Heart right ventricle (tissue), 16 donors: ENCODE results near the gene MOGAT1. TPM values are rescaled to one million over a fixed set of nuclear protein-coding genes. Genes with fewer than 3 reads are reported as not detected.
"Not testable (repeated sequence)": the region's sequence is repeated elsewhere in the genome, so short reads cannot be mapped to it uniquely, and the experiment has no call there.

ENCODE experiments used
- ATAC-seq, 8 donors: fragments of 200-7000 bp; cut with Tn5 transposase; one replicate each; pipeline ENCODE4 v1.9.1; 2020; ENCODE audit warnings: mild to moderate bottlenecking in 8 of 8, moderate library complexity in 8 of 8, moderate number of reproducible peaks in 1 of 8
- DNase-seq, 2 donors: peaks; one replicate each; pipeline ENCODE4 v3.0.0-alpha.2; 2020
- H3K27ac ChIP-seq, 10 donors: fragments of 200-600 bp; sonication (generic) in 2 of 10; one replicate each; pipeline versions ENCODE4 v1.5.0 to v1.8.0; 2020 to 2022; ENCODE audit warnings: mild to moderate bottlenecking in 3 of 10
- H3K27me3 ChIP-seq, 7 donors: fragments of 200-600 bp; one replicate each; pipeline ENCODE4 v1.8.0; 2021 to 2022; ENCODE audit warnings: mild to moderate bottlenecking in 2 of 7
- H3K36me3 ChIP-seq, 9 donors: fragments of 200-600 bp; sonication (generic) in 1 of 9; one replicate each; pipeline versions ENCODE4 v1.5.0 to v1.8.0; 2020 to 2022; ENCODE audit warnings: mild to moderate bottlenecking in 2 of 9
- H3K4me1 ChIP-seq, 9 donors: fragments of 200-600 bp; sonication (generic) in 1 of 9; one replicate each; pipeline versions ENCODE4 v1.5.0 to v1.8.0; 2020 to 2022; ENCODE audit warnings: mild to moderate bottlenecking in 4 of 9
- H3K4me3 ChIP-seq, 10 donors: fragments of 200-600 bp; sonication (generic) in 2 of 10; one replicate each; pipeline versions ENCODE4 v1.5.0 to v1.8.0; 2020 to 2022; ENCODE audit warnings: mild to moderate bottlenecking in 7 of 10, moderate library complexity in 2 of 10
- H3K9me3 ChIP-seq, 11 donors: fragments of 200-600 bp in 10 of 11; sonication (generic) in 2 of 11; one replicate each; pipeline versions ENCODE4 v1.5.0 to v1.8.0; 2013 to 2022; ENCODE audit warnings: mild to moderate bottlenecking in 2 of 11, control low read depth in 1 of 11, moderate library complexity in 1 of 11
- CTCF ChIP-seq, 9 donors: fragments of 200-600 bp; sonication (generic) in 2 of 9; IDR thresholded peaks; one replicate each; pipeline versions ENCODE4 v1.5.0 to v1.8.0; 2021 to 2022; ENCODE audit warnings: antibody characterized with exemption in 9 of 9, mild to moderate bottlenecking in 5 of 9, moderate library complexity in 1 of 9
- WGBS, 2 donors: extraction: QIAGEN DNeasy Blood & Tissue Kit; methylation state at CpG; one replicate each; pipeline ENCODE4 v1.1.7; 2013; ENCODE audit warnings: inconsistent platforms in 1 of 2; 5-methylcytosine and 5-hydroxymethylcytosine counted together
- intact Hi-C, 10 donors: fragments of 100-400 bp; cut with DNase I; formaldehyde crosslinking; loops; one replicate each; pipeline versions ENCODE4 v1.11.1 to v1.14.2; 2022
- polyA plus RNA-seq, 2 donors: library from polyadenylated mRNA; stranded (reverse); fragments of 200-250 nt; gene quantifications; one replicate each; pipeline ENCODE4 v1.2.3, GENCODE V29; 2013
- total RNA-seq, 10 donors: library from RNA; stranded (reverse); fragmentation: NEBNext Ultra II Directional in 3 of 10; extraction: Animal tissue kit (Norgen Biotek cat#: 25700) in 3 of 10; gene quantifications; one replicate each; pipeline versions ENCODE4 v1.2.1 to v1.2.4, GENCODE V29; 2021 to 2023
- donor health status: Arrhythmogenic right ventricular cardiomyopathy.
- donor health status: ischemic (EF 13 %, LVEDD 7.1; RV severe dilation, severe dysfunction).
- donor health status: healthy with polysubstance abuse.
- donor health status: DM: no; HTN: yes; CAD: no.
- donor health status: DM: no; HTN: no; CAD: no.
- donor health status: ischemic (EF 25% LVEDD 6.9; RV normal size, moderate dysfunction).
- donor health status: ischemic (EF 25% LVEDD 5.7; RV mildly dilated, moderate dysfunction).
- donor health status: healthy.
- donor health status: DM: yes; HTN: yes; CAD: no.
- donor health status: Ischemic cardiomyopathy.
- donor health status: ischemic (EF 35%, LVEDD 5.7; RV mildly dilated, moderate dysfunction).
- donor health status: nonischemic (EF 11% LVEDD 7.7; RV severe dilation, severe dysfunction).
- donor health status: DM: yes; HTN: yes; CAD: no.
- donor health status: PGD.
- donor health status: ischemic (EF 29% LVEDD 5.4; RV normal size, mild dysfunction).
- donor health status: nonischemic (EF 23%, LVEDD 6.1; RV moderate dilation, normal function).

MOGAT1 gene
- total and polyA plus RNA-seq, 12 donors = 0.07 to 0.93 (median 0.56) TPM; not detected in 3

GRCh38 chr2:222753251-222753824 is 81.9 kb downstream of the MOGAT1 start:
- intact Hi-C loops = loop anchor here in 2 of 10 donors (2.0 to 5.0 kb wide), 3 partner anchors 39 to 149 kb away; no protein-coding TSS in a partner anchor
- Histone ChIP-seq H3K4me3 (no peak overlapping the region), H3K27me3 (no peaks in the 10 kb centered on the region), H3K4me1 (peaks cover 0 to 31% (median 26%) of the 10 kb centered on the region in 9 donors), H3K36me3 (no peaks in the 10 kb centered on the region), H3K27ac (peak overlapping the region in 7 of 10 donors; percentile 10 to 61 (median 51)), H3K9me3 (no peaks in the 10 kb centered on the region)
- 24 to 29% methylated on average over 2 of the region's 2 CpGs for WGBS, 2 donors
- no peak for TF ChIP-seq CTCF (IDR thresholded peaks at IDR 0.05)
- ATAC-seq (peak; percentile 85 to 98 (median 94)), DNase-seq (peak; percentile 45 to 72)

- no peak overlapping the region for H3K4me3 ChIP-seq
- DNase-seq = no peak
These were observed 83.0 kb downstream of the MOGAT1 start for GRCh38 chr2:222754324-222754930.

GRCh38 chr2:222755593-222755992 is 84.1 kb downstream of the MOGAT1 start:
- WGBS, 2 donors = 77 to 98% methylated on average over 5 of the region's 5 CpGs
- H3K36me3 ChIP-seq, H3K4me3 ChIP-seq, intact Hi-C loops, DNase-seq, ATAC-seq, H3K9me3 ChIP-seq, H3K27ac ChIP-seq, H3K27me3 ChIP-seq: not testable (repeated sequence)
- peaks cover 0 to 31% (median 26%) of the 10 kb centered on the region in 9 donors for H3K4me1 ChIP-seq

More at GRCh38 chr2:222754324-222754930, 83.0 kb downstream of the MOGAT1 start:
- intact Hi-C loops = loop anchor here in 1 of 10 donors (5.0 kb wide), 2 partner anchors 42 to 148 kb away; no protein-coding TSS in a partner anchor
- H3K27me3 ChIP-seq = no peaks in the 10 kb centered on the region
- H3K4me1 ChIP-seq = peaks cover 0 to 31% (median 26%) of the 10 kb centered on the region in 9 donors
- no peak for TF ChIP-seq CTCF (IDR thresholded peaks at IDR 0.05)
- no peaks in the 10 kb centered on the region for H3K36me3 ChIP-seq
- WGBS, 2 donors = 90 to 91% methylated on average over 1 of the region's 1 CpG
- H3K9me3 ChIP-seq = no peaks in the 10 kb centered on the region
- peak overlapping the region in 2 of 10 donors; percentile 51 for H3K27ac ChIP-seq
- ATAC-seq = no peak

GRCh38 chr2:222756362-222756831 is 84.9 kb downstream of the MOGAT1 start:
- DNase-seq = no peak
- ATAC-seq = no peak
- H3K27me3 ChIP-seq = no peaks in the 10 kb centered on the region
- TF ChIP-seq CTCF (IDR thresholded peaks at IDR 0.05) = no peak
- intact Hi-C loops = no loop called here
- no peaks in the 10 kb centered on the region for H3K36me3 ChIP-seq
- no peaks in the 10 kb centered on the region for H3K9me3 ChIP-seq
- 50 to 84% methylated on average over 3 of the region's 3 CpGs for WGBS, 2 donors
- H3K4me1 ChIP-seq = peaks cover 0 to 31% (median 24%) of the 10 kb centered on the region in 9 donors
- H3K27ac ChIP-seq = no peak overlapping the region
- H3K4me3 ChIP-seq = no peak overlapping the region
